Transverse colon (tissue), 4 donors: ENCODE data around the gene ARMCX4. TPM values are rescaled to one million over a fixed set of nuclear protein-coding genes. Genes with fewer than 3 reads are reported as not detected.

Source experiments
- DNase-seq: peaks from one replicate; pipeline ENCODE4 v3.0.0-alpha.2; 2019
- H3K27ac ChIP-seq, 4 donors: fragments of 200-600 bp; sonication (generic); 2 replicates each; pipeline ENCODE4 v1.5.1; 2016 to 2018; ENCODE audit warnings: inconsistent platforms in 4 of 4
- H3K27me3 ChIP-seq: fragments of 200-600 bp; sonication (generic); 2 replicates; pipeline ENCODE4 v1.5.1; 2017; ENCODE audit warnings: inconsistent platforms
- H3K36me3 ChIP-seq, 4 donors: fragments of 200-600 bp; sonication (generic); 2 replicates each; pipeline ENCODE4 v1.5.1; 2017 to 2019; ENCODE audit warnings: inconsistent platforms in 4 of 4
- H3K4me1 ChIP-seq, 4 donors: fragments of 200-600 bp; sonication (generic); 2 replicates each; pipeline ENCODE4 v1.5.1; 2017 to 2020; ENCODE audit warnings: inconsistent platforms in 4 of 4
- H3K4me3 ChIP-seq, 4 donors: fragments of 200-600 bp; sonication (generic); 1 replicate in 1 of 4; 2 replicates in 3 of 4; pipeline versions ENCODE4 v1.5.1 to v1.6.1; 2017 to 2019; ENCODE audit warnings: inconsistent platforms in 4 of 4
- H3K9me3 ChIP-seq, 2 donors: fragments of 200-600 bp; sonication (generic); 2 replicates each; pipeline ENCODE4 v1.5.1; 2017 to 2019; ENCODE audit warnings: inconsistent platforms in 2 of 2
- EP300 ChIP-seq: sonication (generic); formaldehyde crosslinking; IDR thresholded peaks from one replicate; pipeline ENCODE4 v1.6.1; 2017; ENCODE audit warnings: antibody characterized with exemption, low read depth
- POLR2A ChIP-seq: fragments of 450-650 bp; IDR thresholded peaks from one replicate; pipeline ENCODE4 v1.6.1; 2016; ENCODE audit warnings: antibody characterized with exemption, mild to moderate bottlenecking, moderate library complexity
- POLR2AphosphoS5 ChIP-seq, 3 donors: sonication (generic); formaldehyde crosslinking; IDR thresholded peaks; one replicate each; pipeline ENCODE4 v1.6.1; 2016; ENCODE audit warnings: antibody characterized with exemption in 3 of 3
- WGBS, 2 donors: methylation state at CpG; one replicate each; pipeline ENCODE4 v1.1.5; 2018; ENCODE audit warnings: low coverage in 1 of 2; 5-methylcytosine and 5-hydroxymethylcytosine counted together
- in situ Hi-C, 4 donors: fragments of 200-750 bp; cut with MboI; loops; one replicate each; pipeline versions ENCODE4 v1.15.0 to v1.15.1; 2017; ENCODE audit warnings: low sequenced_read_pairs in 3 of 4, low pct_ligation_motif_present in 1 of 4, low pct_unique_long_range_greater_than_20kb in 1 of 4
- intact Hi-C: fragments of 100-400 bp; cut with DNase I; formaldehyde crosslinking; loops from one replicate; pipeline ENCODE4 v1.15.1; 2023; ENCODE audit warnings: low total_unique reads
- total RNA-seq, 4 donors: library from RNA; depleted of rRNA; stranded (reverse); fragments of >200 nt; gene quantifications; one replicate each; pipeline ENCODE4 v1.1.0, GENCODE V29; 2016
- TF ChIP-seq, protein P1 (sequence below), 5 experiments: fragments of 200-600 bp in 3 of 5; fragments of 450-650 bp in 2 of 5; sonication (generic) in 3 of 5; IDR thresholded peaks; 1 replicate in 2 of 5; 2 replicates in 3 of 5; pipeline ENCODE4 v1.5.1; 2016 to 2017; ENCODE audit warnings: antibody characterized with exemption in 5 of 5, inconsistent platforms in 3 of 5, mild to moderate bottlenecking in 2 of 5, moderate library complexity in 1 of 5

ARMCX4 gene
- total RNA-seq, 4 donors from 2014 or later, result 3.8 to 41.5 (median 10.6) TPM

DNA sequence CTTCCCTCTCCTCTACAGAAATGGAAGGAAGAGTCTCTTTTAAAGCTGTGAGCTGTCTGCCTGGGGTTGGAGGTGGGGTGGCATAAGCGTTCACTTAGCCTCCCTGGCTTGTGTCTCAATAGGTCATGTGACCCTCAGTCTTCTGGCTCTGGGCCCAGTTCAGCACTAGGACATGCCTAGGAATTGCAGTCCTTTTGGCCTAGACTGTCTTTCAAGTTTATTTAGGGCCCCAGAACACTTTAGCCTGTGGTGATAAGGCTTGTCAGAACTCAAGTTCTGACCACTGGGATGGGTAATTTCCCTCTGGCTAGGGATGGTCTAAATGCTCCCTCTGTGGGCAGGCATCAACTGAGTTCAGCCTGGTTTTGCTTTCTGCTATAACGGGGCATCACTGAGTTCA, 34.3 kb upstream of the ARMCX4 start:
- no peak for DNase-seq
- H3K9me3 ChIP-seq, result no peaks in the 10 kb centered on the region
- 67% methylated on average over 2 of the region's 2 CpGs; no CpG with 5 or more reads in 1 of the 2 donors for WGBS, 2 donors
- intact Hi-C loops, result no loop called here
- in situ Hi-C loops, result no loop called here
- TF ChIP-seq, protein P1, sequence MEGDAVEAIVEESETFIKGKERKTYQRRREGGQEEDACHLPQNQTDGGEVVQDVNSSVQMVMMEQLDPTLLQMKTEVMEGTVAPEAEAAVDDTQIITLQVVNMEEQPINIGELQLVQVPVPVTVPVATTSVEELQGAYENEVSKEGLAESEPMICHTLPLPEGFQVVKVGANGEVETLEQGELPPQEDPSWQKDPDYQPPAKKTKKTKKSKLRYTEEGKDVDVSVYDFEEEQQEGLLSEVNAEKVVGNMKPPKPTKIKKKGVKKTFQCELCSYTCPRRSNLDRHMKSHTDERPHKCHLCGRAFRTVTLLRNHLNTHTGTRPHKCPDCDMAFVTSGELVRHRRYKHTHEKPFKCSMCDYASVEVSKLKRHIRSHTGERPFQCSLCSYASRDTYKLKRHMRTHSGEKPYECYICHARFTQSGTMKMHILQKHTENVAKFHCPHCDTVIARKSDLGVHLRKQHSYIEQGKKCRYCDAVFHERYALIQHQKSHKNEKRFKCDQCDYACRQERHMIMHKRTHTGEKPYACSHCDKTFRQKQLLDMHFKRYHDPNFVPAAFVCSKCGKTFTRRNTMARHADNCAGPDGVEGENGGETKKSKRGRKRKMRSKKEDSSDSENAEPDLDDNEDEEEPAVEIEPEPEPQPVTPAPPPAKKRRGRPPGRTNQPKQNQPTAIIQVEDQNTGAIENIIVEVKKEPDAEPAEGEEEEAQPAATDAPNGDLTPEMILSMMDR (IDR thresholded peaks at IDR 0.05), result no peak
- TF ChIP-seq POLR2AphosphoS5 (IDR thresholded peaks at IDR 0.05) (no peak), EP300 (no peak), POLR2A (no peak)
- no peak overlapping the region for H3K27ac ChIP-seq
- no peaks in the 10 kb centered on the region for H3K4me1 ChIP-seq
- no peaks in the 10 kb centered on the region for H3K27me3 ChIP-seq
- no peaks in the 10 kb centered on the region for H3K36me3 ChIP-seq
- no peak overlapping the region for H3K4me3 ChIP-seq

DNA sequence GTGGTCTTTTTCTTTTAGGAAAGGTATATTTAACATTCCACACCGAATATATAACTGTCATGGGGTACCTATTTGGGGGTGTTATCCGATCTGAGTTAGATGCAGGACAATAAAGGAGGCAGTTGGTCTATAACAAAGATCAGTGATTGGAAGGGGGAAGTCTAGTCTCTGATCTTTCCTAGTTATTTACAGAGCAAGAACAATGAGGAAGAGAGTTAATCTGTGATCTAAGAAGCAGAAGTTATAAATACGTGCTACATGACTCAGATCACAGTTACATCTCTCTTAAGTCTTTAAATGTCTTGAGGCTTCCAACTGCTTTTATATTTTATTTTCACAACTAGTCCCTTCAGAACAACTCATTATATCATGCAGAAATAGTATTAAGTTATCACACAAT, 33.2 kb upstream of the ARMCX4 start:
- H3K4me1 ChIP-seq, result no peaks in the 10 kb centered on the region
- WGBS, 2 donors, result 22 to 38% methylated on average over 2 to 3 of the region's 3 CpGs
- H3K36me3 ChIP-seq, result no peaks in the 10 kb centered on the region
- no peaks in the 10 kb centered on the region for H3K9me3 ChIP-seq
- no peak overlapping the region for H3K4me3 ChIP-seq
- no peak overlapping the region for H3K27ac ChIP-seq
- DNase-seq, result no peak
- TF ChIP-seq POLR2A, result no peak
- in situ Hi-C loops (no loop called here), intact Hi-C loops (no loop called here)
- no peaks in the 10 kb centered on the region for H3K27me3 ChIP-seq

DNA sequence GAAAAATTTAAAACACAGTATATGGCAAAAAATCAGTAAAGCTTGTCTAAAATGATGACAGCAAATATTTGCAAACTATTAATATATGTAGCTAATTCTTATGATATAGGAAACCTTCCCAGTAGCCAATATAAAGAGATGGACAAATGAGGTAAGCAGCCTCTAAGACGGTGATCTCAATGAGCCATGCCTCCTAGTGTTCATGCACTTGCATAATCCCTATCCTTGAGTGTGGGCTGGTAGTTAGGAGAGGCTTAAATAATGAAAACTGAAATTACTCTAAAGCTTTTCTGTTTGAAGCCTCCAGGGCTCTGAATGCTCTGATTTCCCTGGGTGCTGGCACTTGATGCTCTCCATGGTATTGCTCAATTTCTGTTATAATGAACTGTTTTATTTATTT, 24.6 kb upstream of the ARMCX4 start:
- WGBS, 2 donors, result 50% methylated on average over 1 of the region's 1 CpG; no CpG with 5 or more reads in 1 of the 2 donors
- H3K36me3 ChIP-seq, result no peaks in the 10 kb centered on the region
- intact Hi-C loops, result no loop called here
- H3K9me3 ChIP-seq, result no peaks in the 10 kb centered on the region
- no peaks in the 10 kb centered on the region for H3K4me1 ChIP-seq
- TF ChIP-seq EP300 (no peak), POLR2A (no peak), POLR2AphosphoS5 (IDR thresholded peaks at IDR 0.05) (no peak)
- TF ChIP-seq, protein P1 (IDR thresholded peaks at IDR 0.05), result no peak
- no peak overlapping the region for H3K27ac ChIP-seq
- in situ Hi-C loops, result no loop called here
- H3K4me3 ChIP-seq, result no peak overlapping the region
- no peak for DNase-seq
- H3K27me3 ChIP-seq, result no peaks in the 10 kb centered on the region

DNA sequence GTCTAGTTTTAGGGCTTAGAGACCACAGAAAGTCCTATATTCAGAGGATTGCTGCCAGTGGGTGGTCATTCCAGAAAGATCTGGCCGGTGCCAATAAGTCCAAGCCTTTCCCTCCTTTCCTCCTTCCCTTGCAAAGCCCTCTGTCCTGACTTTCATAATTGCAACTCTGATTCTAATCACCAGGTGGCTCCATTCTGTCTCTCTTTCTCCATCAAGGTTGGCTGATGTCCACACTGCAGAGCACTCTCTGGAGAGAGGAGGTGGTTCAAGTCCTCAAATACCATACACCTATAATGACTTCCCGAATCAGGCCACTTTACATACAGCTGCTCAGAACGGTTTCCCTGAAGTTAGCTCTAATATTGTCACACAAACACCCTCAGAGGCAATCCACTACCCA, 22.4 kb upstream of the ARMCX4 start:
- intact Hi-C loops, result no loop called here
- 42 to 60% methylated on average over 1 to 3 of the region's 3 CpGs for WGBS, 2 donors
- TF ChIP-seq EP300, result no peak
- TF ChIP-seq, protein P1 (IDR thresholded peaks at IDR 0.05), result peak in 1 of 5 experiments; percentile 12
- no peak for TF ChIP-seq POLR2AphosphoS5 (IDR thresholded peaks at IDR 0.05)
- TF ChIP-seq POLR2A, result no peak
- no peaks in the 10 kb centered on the region for H3K36me3 ChIP-seq
- no peaks in the 10 kb centered on the region for H3K27me3 ChIP-seq
- H3K4me1 ChIP-seq, result no peaks in the 10 kb centered on the region
- no peak for DNase-seq
- no peaks in the 10 kb centered on the region for H3K9me3 ChIP-seq
- in situ Hi-C loops, result no loop called here
- H3K4me3 ChIP-seq, result no peak overlapping the region
- no peak overlapping the region for H3K27ac ChIP-seq

DNA sequence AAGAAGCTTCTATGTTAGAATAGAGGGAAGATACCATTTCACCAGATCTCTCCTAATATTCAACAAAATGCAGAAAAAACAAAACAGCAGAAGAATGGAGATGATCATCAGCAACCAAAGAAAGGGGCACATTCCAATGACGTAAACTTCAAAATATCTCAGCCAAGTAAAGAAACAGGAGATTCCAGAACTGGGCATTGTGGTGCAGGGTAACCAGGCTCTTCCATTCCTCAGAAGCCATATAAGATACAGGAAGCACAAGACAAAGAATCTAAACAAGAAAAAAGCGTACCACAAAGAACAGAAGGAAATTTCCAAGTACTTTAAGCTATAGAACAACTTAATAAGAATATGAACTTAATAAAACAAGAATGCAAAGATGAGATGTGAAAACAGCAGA, 6.9 kb upstream of the ARMCX4 start:
- no peak for DNase-seq
- H3K4me1 ChIP-seq, result no peaks in the 10 kb centered on the region
- in situ Hi-C loops (no loop called here), intact Hi-C loops (no loop called here)
- no peak overlapping the region for H3K4me3 ChIP-seq
- TF ChIP-seq POLR2AphosphoS5 (IDR thresholded peaks at IDR 0.05), result no peak
- TF ChIP-seq POLR2A, result no peak
- TF ChIP-seq, protein P1 (IDR thresholded peaks at IDR 0.05), result no peak
- TF ChIP-seq EP300, result no peak
- H3K27ac ChIP-seq, result no peak overlapping the region
- H3K9me3 ChIP-seq, result no peaks in the 10 kb centered on the region
- no peaks in the 10 kb centered on the region for H3K36me3 ChIP-seq
- no peaks in the 10 kb centered on the region for H3K27me3 ChIP-seq
- WGBS, 2 donors, result 70% methylated on average over 2 of the region's 2 CpGs; no CpG with 5 or more reads in 1 of the 2 donors
